Common myeloid progenitor, CD34-positive (primary cell): ENCODE results near the gene EHBP1.

Experiments used
- CTCF ChIA-PET: fragments of 350-600 bp; sonication (Branson Sonifier 250); formaldehyde crosslinking; loops from one replicate; lab custom pipeline; 2021; ENCODE audit warnings: antibody characterized with exemption; lab: Charles Lee
- POLR2A ChIA-PET: fragments of 350-600 bp; sonication (Branson Sonifier 250); formaldehyde crosslinking; loops from one replicate; lab custom pipeline; 2021; ENCODE audit warnings: antibody characterized with exemption; lab: Charles Lee
- DNase-seq, 3 donors: peaks; one replicate each; pipeline versions ENCODE4 v3.0.0 to v3.0.0-alpha.2; 2013
- H3K27ac ChIP-seq, 2 experiments: 1 replicate in 1 of 2; 2 replicates in 1 of 2; pipeline ENCODE4 v1.7.0; 2013; ENCODE audit warnings: inconsistent platforms in 2 of 2, low read length in 2 of 2, mild to moderate bottlenecking in 2 of 2, low read depth in 1 of 2, moderate library complexity in 1 of 2; ENCODE audit not compliant: severe bottlenecking in 2 of 2, insufficient read depth in 1 of 2, poor library complexity in 1 of 2
- H3K27me3 ChIP-seq, 5 experiments: replicated peaks in 2 of 5; 1 replicate in 3 of 5; 2 replicates in 2 of 5; pipeline versions ENCODE4 v1.6.1 to v1.7.0; 2013; ENCODE audit warnings: low read length in 4 of 5, mild to moderate bottlenecking in 2 of 5, moderate library complexity in 2 of 5, inconsistent platforms in 1 of 5; ENCODE audit not compliant: insufficient read depth in 5 of 5, control insufficient read depth in 4 of 5
- H3K36me3 ChIP-seq, 4 experiments: 1 replicate in 2 of 4; 2 replicates in 2 of 4; pipeline versions ENCODE4 v1.6.1 to v1.7.0; 2013; ENCODE audit warnings: low read length in 3 of 4, control low read depth in 1 of 4, mild to moderate bottlenecking in 1 of 4; ENCODE audit not compliant: control insufficient read depth in 4 of 4, insufficient read depth in 4 of 4
- H3K4me1 ChIP-seq, 4 experiments: 1 replicate in 3 of 4; 2 replicates in 1 of 4; pipeline versions ENCODE4 v1.6.1 to v1.7.1; 2013; ENCODE audit warnings: low read length in 3 of 4, mild to moderate bottlenecking in 3 of 4, control low read depth in 1 of 4, inconsistent platforms in 1 of 4, moderate library complexity in 1 of 4; ENCODE audit not compliant: control insufficient read depth in 4 of 4, insufficient read depth in 4 of 4; ENCODE audit errors: control extremely low read depth in 1 of 4
- H3K4me3 ChIP-seq, 7 experiments: 1 replicate in 4 of 7; 2 replicates in 3 of 7; pipeline versions ENCODE4 v1.5.1 to v1.7.0; 2013; ENCODE audit warnings: mild to moderate bottlenecking in 7 of 7, low read length in 6 of 7, moderate library complexity in 6 of 7, inconsistent platforms in 2 of 7, low read depth in 2 of 7, control low read depth in 1 of 7; ENCODE audit not compliant: insufficient read depth in 4 of 7, control insufficient read depth in 1 of 7; ENCODE audit errors: extremely low read depth in 1 of 7
- H3K9me3 ChIP-seq, 5 experiments: 1 replicate in 4 of 5; 2 replicates in 1 of 5; pipeline versions ENCODE4 v1.6.1 to v1.7.1; 2013; ENCODE audit warnings: low read length in 4 of 5, mild to moderate bottlenecking in 2 of 5, inconsistent platforms in 1 of 5, low read depth in 1 of 5, moderate library complexity in 1 of 5; ENCODE audit not compliant: control insufficient read depth in 4 of 5, insufficient read depth in 2 of 5; ENCODE audit errors: control extremely low read depth in 1 of 5
- WGBS: methylation state at CpG from one replicate; pipeline ENCODE4 v1.1.5; 2013; ENCODE audit not compliant: insufficient coverage; 5-methylcytosine and 5-hydroxymethylcytosine counted together

EHBP1 gene

DNA sequence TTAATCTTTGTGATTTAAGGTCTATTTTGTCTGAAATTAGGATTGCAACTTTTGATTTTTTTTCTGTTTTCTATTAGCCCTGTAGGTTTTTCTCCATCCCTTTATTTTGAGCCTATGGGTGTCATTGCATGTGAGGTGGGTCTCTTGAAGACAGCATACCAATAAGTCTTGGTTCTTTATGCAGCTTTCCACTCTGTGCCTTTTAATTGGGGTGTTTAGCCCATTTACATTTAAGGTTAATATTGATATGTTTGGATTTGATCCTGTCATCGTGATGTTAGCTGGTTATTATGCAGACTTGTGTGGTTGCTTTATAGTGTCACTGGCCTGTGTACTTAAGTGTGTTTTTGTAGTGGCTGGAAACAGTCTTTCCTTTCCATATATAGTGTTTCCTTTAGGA is 17.7 kb downstream of the EHBP1 start:
- H3K4me3 ChIP-seq = no peak overlapping the region
- CTCF ChIA-PET = no interaction called here
- 100% methylated on average over 1 of the region's 1 CpG for WGBS
- no peak overlapping the region for H3K27ac ChIP-seq
- no peaks in the 10 kb centered on the region for H3K27me3 ChIP-seq
- peaks cover 0 to 32% (median 4%) of the 10 kb centered on the region in 4 experiments for H3K36me3 ChIP-seq
- POLR2A ChIA-PET = no interaction called here
- peaks cover 0 to 29% (median 5%) of the 10 kb centered on the region in 5 experiments for H3K9me3 ChIP-seq
- H3K4me1 ChIP-seq = no peaks in the 10 kb centered on the region
- DNase-seq = peak in 2 of 3 donors; percentile 29 to 44

DNA sequence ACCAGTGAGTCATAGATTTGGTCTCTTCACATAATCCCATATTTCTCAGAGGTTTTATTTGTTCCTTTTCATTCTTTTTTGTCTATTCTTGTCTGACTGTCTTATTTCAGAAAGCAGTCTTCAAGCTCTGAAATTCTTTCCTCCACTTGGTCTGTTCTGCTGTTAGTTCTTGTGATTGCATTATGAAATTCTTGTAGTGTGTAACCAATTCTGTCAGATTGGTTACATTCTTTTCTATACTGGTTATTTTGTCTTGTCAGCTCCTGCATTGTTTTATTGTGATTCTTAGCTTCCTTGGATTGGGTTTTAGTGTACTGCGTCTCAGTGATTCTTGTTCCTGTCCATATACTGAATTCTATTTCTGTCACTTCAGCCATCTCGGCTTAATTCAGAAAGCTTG is 18.6 kb downstream of the EHBP1 start:
- Histone ChIP-seq H3K9me3 (peaks cover 0 to 29% (median 5%) of the 10 kb centered on the region in 5 experiments), H3K27me3 (no peaks in the 10 kb centered on the region), H3K4me3 (no peak overlapping the region), H3K4me1 (no peaks in the 10 kb centered on the region), H3K36me3 (peaks cover 0 to 29% (median 4%) of the 10 kb centered on the region in 4 experiments), H3K27ac (no peak overlapping the region)
- ChIA-PET POLR2A (no interaction called here), CTCF (interaction anchor here (0.8 kb wide), 1 partner anchor 37 kb away, joined by 3 read pairs; no protein-coding TSS in a partner anchor)
- WGBS = no CpG with 5 or more reads among the region's 2 CpGs
- DNase-seq = no peak

DNA sequence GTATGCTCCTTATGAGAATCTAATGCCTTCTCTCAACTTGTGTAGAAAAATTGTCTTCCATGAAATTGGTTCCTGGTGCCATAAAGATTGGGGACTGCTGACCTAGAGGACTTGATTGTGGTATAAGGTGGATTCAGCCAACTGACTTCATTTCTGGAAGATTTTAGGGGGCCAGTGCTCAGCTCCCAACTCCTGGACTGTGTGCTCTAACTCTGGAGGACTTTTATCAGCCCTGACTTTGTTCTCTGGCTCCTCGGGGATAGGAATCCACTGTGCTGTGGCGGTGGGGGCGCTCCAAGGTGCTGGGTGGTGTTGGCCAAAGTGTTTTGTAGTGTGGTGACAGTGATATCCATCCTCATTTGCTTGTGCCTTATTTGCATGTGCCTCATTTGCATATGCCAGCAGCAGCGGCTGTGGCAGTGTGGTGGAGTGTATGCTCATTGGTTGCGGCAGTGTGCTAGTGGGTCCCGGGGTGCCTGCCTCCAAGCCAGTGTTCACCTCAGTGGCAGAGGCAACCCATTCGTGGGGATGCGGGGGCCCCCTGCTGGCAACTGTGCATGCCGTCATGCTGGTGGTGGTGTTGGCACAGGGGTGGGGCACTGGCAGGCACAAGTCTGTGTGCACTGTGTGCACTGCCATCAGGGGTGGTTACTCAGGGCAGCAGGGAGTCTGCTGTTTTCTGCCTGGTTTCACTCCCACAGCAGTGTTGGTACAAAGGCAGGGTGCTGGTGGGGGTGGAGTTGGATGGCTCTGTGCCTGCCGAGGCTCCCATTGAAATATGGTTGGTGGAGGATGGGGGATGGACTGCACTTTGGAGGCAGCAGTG is 19.6 kb downstream of the EHBP1 start:
- Histone ChIP-seq H3K27me3 (no peaks in the 10 kb centered on the region), H3K4me3 (no peak overlapping the region), H3K36me3 (peaks cover 0 to 23% (median 0%) of the 10 kb centered on the region in 4 experiments), H3K9me3 (peaks cover 2 to 26% (median 5%) of the 10 kb centered on the region in 5 experiments), H3K27ac (no peak overlapping the region), H3K4me1 (no peaks in the 10 kb centered on the region)
- WGBS = 94% methylated on average over 7 of the region's 10 CpGs
- ChIA-PET CTCF (no interaction called here), POLR2A (no interaction called here)
- no peak for DNase-seq

DNA sequence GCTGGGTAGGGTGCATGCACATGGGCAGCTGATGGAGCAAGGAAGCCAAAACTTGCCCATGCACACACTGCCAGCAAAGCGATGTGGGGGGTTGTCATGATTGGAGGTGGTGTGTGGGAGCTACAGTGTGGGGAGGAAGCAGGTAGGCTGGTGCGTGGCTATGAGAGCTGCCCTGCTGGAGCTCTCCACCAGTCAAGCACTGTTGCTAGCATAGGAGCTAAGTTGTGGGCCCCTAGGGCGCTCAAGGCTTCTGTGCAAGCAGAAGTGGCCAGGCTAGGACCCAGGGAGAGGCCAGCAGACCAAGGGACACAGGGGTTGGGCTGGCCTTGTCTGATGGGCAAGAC is 20.2 kb downstream of the EHBP1 start:
- no peak for DNase-seq
- WGBS = 100% methylated on average over 2 of the region's 3 CpGs
- POLR2A ChIA-PET = no interaction called here

DNA sequence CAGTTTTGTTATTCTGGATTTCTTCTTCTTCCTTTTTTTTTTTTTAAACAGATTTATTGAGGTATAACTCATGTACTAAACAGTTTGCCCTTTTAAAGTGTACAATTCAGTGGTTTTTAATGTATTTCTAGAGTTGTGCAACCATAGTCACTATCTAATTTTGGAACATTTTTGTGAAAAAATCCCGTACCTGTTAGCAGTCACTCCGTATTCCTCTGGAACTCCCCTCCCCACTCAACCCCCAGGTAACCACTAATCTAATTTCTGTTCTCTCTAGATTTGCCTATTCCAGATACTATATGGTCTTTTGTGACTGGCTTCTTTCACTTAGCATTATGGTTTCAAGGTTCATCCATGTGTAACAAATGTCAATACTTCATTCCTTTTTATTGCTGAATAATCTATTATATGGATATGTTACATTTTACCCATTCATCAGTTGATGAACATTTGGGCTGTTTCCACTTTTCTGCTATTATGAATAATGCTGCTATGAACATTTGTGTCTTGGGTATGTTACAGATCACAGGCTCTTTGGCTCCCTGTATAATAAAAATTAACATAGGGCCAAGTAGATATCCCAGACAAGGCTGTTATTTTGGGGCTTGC is 21.9 kb downstream of the EHBP1 start:
- ChIA-PET POLR2A (no interaction called here), CTCF (no interaction called here)
- no peak overlapping the region for H3K27ac ChIP-seq
- no peaks in the 10 kb centered on the region for H3K27me3 ChIP-seq
- no peaks in the 10 kb centered on the region for H3K4me1 ChIP-seq
- no peak for DNase-seq
- H3K36me3 ChIP-seq = peaks cover 0 to 21% (median 0%) of the 10 kb centered on the region in 4 experiments
- peaks cover 5 to 34% (median 8%) of the 10 kb centered on the region in 5 experiments for H3K9me3 ChIP-seq
- H3K4me3 ChIP-seq = no peak overlapping the region
- 100% methylated on average over 2 of the region's 2 CpGs for WGBS

More for the DNA sequence above, 20.2 kb downstream of the EHBP1 start:
- H3K4me1 ChIP-seq = no peaks in the 10 kb centered on the region
- CTCF ChIA-PET = interaction anchor here (1.0 kb wide), 1 partner anchor 61 kb away, joined by 3 read pairs; no protein-coding TSS in a partner anchor
- H3K27ac ChIP-seq = no peak overlapping the region
- H3K4me3 ChIP-seq = no peak overlapping the region
- peaks cover 0 to 19% (median 0%) of the 10 kb centered on the region in 4 experiments for H3K36me3 ChIP-seq
- H3K9me3 ChIP-seq = peaks cover 2 to 28% (median 5%) of the 10 kb centered on the region in 5 experiments
- H3K27me3 ChIP-seq = no peaks in the 10 kb centered on the region

DNA sequence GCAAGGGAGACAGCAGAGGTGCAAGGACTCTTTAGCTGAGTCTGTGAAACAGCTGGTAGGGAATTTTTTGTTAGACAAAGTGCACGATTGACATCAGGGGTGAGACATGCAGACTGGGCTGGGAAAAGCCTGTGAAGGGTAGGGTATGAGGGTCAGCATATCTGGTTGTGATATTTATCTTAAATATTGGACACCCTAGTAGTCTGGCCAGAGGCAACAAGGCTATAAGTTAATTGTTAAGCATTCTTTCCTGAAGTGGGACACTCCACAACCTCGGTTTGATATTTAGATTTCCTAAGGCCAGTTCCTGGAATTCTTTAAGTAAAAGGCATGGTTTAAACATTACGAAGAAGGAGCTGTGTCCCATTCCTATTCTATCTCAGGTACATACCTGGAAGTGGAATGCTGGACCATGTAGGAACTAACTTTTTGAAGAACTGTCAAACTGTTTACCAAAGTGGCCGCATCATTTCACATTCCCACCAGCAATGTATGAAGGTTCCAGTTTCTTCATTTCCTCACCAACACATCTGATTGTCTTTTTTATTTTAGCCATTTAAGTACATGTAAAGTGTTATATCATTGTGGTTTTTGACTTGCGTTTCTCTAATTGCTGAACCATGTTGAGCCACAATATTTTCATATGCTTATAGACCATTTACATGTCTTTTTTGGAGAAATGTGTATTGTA is 22.5 kb downstream of the EHBP1 start:
- POLR2A ChIA-PET = no interaction called here

More for the DNA sequence above, 22.5 kb downstream of the EHBP1 start:
- CTCF ChIA-PET = no interaction called here
- Histone ChIP-seq H3K9me3 (peaks cover 4 to 34% (median 8%) of the 10 kb centered on the region in 5 experiments), H3K27ac (no peak overlapping the region), H3K36me3 (peaks cover 0 to 19% (median 0%) of the 10 kb centered on the region in 4 experiments), H3K27me3 (no peaks in the 10 kb centered on the region), H3K4me1 (no peaks in the 10 kb centered on the region), H3K4me3 (no peak overlapping the region)
- 88% methylated on average over 2 of the region's 5 CpGs for WGBS
- peak in 2 of 3 donors; percentile 20 to 35 for DNase-seq
